Testis (tissue), 2 donors: Measurements from ENCODE around the gene NDST1.

Experiments
- POLR2A ChIP-seq: fragments of 450-650 bp; IDR thresholded peaks from one replicate; pipeline ENCODE4 v1.6.1; 2017; ENCODE audit warnings: antibody characterized with exemption, mild to moderate bottlenecking, moderate library complexity
- TF ChIP-seq, protein P1 (sequence below), 3 experiments: fragments of 450-650 bp in 2 of 3; fragments of 200-600 bp in 1 of 3; sonication (generic) in 1 of 3; IDR thresholded peaks; one replicate each; pipeline ENCODE4 v1.5.1; 2016 to 2019; ENCODE audit warnings: antibody characterized with exemption in 3 of 3, mild to moderate bottlenecking in 2 of 3, moderate library complexity in 1 of 3

DNA sequence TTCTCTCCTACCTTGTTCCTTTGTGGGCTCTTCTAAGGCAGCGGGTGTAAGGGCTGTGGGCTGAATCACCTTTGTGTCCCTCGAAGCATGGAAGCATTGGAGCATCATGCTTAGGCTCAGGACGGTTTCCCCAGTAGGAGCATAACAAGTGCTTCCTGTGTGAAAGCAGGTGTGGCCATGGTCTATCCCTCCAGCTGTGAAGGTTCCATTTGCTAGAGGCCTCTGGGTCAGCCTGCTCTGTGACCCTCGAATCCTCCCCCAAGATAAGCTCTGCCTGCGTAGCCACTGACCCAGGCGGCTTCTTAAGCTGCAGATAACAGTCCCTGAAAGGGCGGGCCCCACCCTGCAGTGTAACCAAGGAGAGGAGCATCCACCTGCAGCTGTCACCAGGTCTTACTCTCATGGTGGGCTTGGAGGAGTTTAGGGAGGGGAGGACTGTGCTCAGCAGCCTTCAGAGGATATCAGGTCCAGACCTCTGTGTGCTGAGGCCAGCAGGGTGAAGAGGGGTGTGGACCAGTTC, 8.4 kb upstream of the NDST1 start:
- TF ChIP-seq, protein P1, sequence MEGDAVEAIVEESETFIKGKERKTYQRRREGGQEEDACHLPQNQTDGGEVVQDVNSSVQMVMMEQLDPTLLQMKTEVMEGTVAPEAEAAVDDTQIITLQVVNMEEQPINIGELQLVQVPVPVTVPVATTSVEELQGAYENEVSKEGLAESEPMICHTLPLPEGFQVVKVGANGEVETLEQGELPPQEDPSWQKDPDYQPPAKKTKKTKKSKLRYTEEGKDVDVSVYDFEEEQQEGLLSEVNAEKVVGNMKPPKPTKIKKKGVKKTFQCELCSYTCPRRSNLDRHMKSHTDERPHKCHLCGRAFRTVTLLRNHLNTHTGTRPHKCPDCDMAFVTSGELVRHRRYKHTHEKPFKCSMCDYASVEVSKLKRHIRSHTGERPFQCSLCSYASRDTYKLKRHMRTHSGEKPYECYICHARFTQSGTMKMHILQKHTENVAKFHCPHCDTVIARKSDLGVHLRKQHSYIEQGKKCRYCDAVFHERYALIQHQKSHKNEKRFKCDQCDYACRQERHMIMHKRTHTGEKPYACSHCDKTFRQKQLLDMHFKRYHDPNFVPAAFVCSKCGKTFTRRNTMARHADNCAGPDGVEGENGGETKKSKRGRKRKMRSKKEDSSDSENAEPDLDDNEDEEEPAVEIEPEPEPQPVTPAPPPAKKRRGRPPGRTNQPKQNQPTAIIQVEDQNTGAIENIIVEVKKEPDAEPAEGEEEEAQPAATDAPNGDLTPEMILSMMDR (IDR thresholded peaks at IDR 0.05), result no peak
- no peak for TF ChIP-seq POLR2A
